VCaP (cell line): Measurements from ENCODE around the gene LAMA5.

Experiments used
- H3K27ac ChIP-seq: fragments of 450-650 bp; 2 replicates; pipeline ENCODE4 v1.5.1; 2017
- CTCF ChIP-seq: fragments of 450-650 bp; conservative IDR thresholded peaks from 2 replicates; pipeline ENCODE4 v1.5.1; 2017; ENCODE audit warnings: mild to moderate bottlenecking, moderate library complexity

The LAMA5 gene

GRCh38 chr20:62293111-62293784 lies 73.9 kb downstream of the LAMA5 start:
- no peak overlapping the region for H3K27ac ChIP-seq
- TF ChIP-seq CTCF = no peak

GRCh38 chr20:62292108-62292507 lies 75.0 kb downstream of the LAMA5 start:
- no peak overlapping the region for H3K27ac ChIP-seq
- no peak for TF ChIP-seq CTCF

- no peak overlapping the region for H3K27ac ChIP-seq
- TF ChIP-seq CTCF = no peak
Measured at GRCh38 chr20:62291251-62292066, 75.7 kb downstream of the LAMA5 start.

DNA sequence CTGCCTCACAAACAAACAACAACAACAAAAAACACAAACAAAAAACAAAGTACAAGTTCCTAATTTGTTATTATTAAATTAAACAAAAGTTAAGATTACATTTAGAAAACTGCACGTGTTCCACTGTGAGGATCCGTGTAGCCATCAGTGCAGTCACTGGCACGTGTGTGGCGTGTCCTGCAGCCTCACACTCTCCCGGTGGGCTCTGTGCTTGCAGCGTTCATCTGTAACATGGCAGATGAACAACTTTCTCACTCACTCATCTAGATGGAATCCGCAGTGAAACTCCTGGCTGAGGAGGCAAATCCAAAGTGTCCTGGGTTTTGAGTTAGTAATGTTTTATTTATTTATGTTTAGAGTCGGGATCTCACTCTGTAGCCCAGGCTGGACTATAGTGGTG lies 77.2 kb downstream of the LAMA5 start:
- TF ChIP-seq CTCF = no peak
- H3K27ac ChIP-seq = no peak overlapping the region

GRCh38 chr20:62289131-62289530 lies 78.0 kb downstream of the LAMA5 start:
- H3K27ac ChIP-seq = no peak overlapping the region

GRCh38 chr20:62288535-62289105 lies 78.5 kb downstream of the LAMA5 start:
- no peak overlapping the region for H3K27ac ChIP-seq
- TF ChIP-seq CTCF = no peak

More at GRCh38 chr20:62289131-62289530, 78.0 kb downstream of the LAMA5 start:
- TF ChIP-seq CTCF = no peak

GRCh38 chr20:62287759-62288534 lies 79.2 kb downstream of the LAMA5 start:
- TF ChIP-seq CTCF = no peak
- H3K27ac ChIP-seq = peak overlapping the region; percentile 13; the same call in 1 of the 2 replicates
